CD14-positive monocyte (primary cell): Measurements from ENCODE around the gene PMEPA1. TPM values are rescaled to one million over a fixed set of nuclear protein-coding genes. Genes with fewer than 3 reads are reported as not detected.

ENCODE experiments used
- DNase-seq, 3 donors: peaks; one replicate each; pipeline ENCODE4 v3.0.0-alpha.2; 2011 to 2022
- H2AFZ ChIP-seq: 2 replicates; pipeline ENCODE4 v1.6.0; 2012; ENCODE audit warnings: mild to moderate bottlenecking, low read depth, low read length, inconsistent platforms; ENCODE audit not compliant: insufficient read depth, poor library complexity, severe bottlenecking
- H3K27ac ChIP-seq, 2 donors: 1 replicate in 1 of 2; 2 replicates in 1 of 2; pipeline ENCODE4 v1.5.1; 2012 to 2013; ENCODE audit warnings: low read length in 2 of 2, control low read depth in 1 of 2, inconsistent platforms in 1 of 2, low read depth in 1 of 2, mild to moderate bottlenecking in 1 of 2
- H3K27me3 ChIP-seq, 2 donors: one replicate each; pipeline versions ENCODE4 v1.6.0 to v1.6.1; 2011 to 2013; ENCODE audit warnings: low read length in 2 of 2; ENCODE audit not compliant: control insufficient read depth in 2 of 2, insufficient read depth in 2 of 2
- H3K36me3 ChIP-seq, 2 donors: replicated peaks in 1 of 2; 1 replicate in 1 of 2; 2 replicates in 1 of 2; pipeline versions ENCODE4 v1.5.1 to v1.6.1; 2012 to 2013; ENCODE audit warnings: low read length in 2 of 2, control low read depth in 1 of 2, inconsistent platforms in 1 of 2, mild to moderate bottlenecking in 1 of 2; ENCODE audit not compliant: insufficient read depth in 2 of 2, control insufficient read depth in 1 of 2
- H3K4me1 ChIP-seq, 2 donors: 1 replicate in 1 of 2; 2 replicates in 1 of 2; pipeline versions ENCODE4 v1.5.1 to v1.6.1; 2012 to 2013; ENCODE audit warnings: low read length in 2 of 2, control low read depth in 1 of 2, inconsistent platforms in 1 of 2, mild to moderate bottlenecking in 1 of 2, moderate library complexity in 1 of 2; ENCODE audit not compliant: insufficient read depth in 2 of 2, control insufficient read depth in 1 of 2
- H3K4me2 ChIP-seq: replicated peaks from 2 replicates; pipeline ENCODE3; 2012; ENCODE audit warnings: low read length, moderate library complexity, mild to moderate bottlenecking; ENCODE audit not compliant: poor library complexity, severe bottlenecking; ENCODE audit errors: extremely low read depth
- H3K4me3 ChIP-seq, 3 experiments: fragments of 200-600 bp in 1 of 3; sonication (generic) in 1 of 3; replicated peaks in 1 of 3; 1 replicate in 2 of 3; 2 replicates in 1 of 3; pipeline ENCODE4 v1.5.1; 2011 to 2013; ENCODE audit warnings: low read length in 3 of 3, mild to moderate bottlenecking in 3 of 3, control low read depth in 2 of 3, low read depth in 2 of 3, inconsistent platforms in 1 of 3, moderate library complexity in 1 of 3
- H3K79me2 ChIP-seq: 2 replicates; pipeline ENCODE4 v1.6.0; 2012; ENCODE audit warnings: mild to moderate bottlenecking, control low read depth, inconsistent platforms, low read length, moderate library complexity; ENCODE audit not compliant: insufficient read depth
- H3K9ac ChIP-seq: 2 replicates; pipeline ENCODE4 v1.6.0; 2017; ENCODE audit warnings: low read length, mild to moderate bottlenecking; ENCODE audit not compliant: insufficient read depth, poor library complexity, severe bottlenecking
- H3K9me3 ChIP-seq, 2 donors: replicated peaks in 1 of 2; 1 replicate in 1 of 2; 2 replicates in 1 of 2; pipeline versions ENCODE4 v1.5.1 to v1.6.1; 2012 to 2013; ENCODE audit warnings: low read length in 2 of 2, control low read depth in 1 of 2; ENCODE audit not compliant: control insufficient read depth in 1 of 2, insufficient read depth in 1 of 2
- H4K20me1 ChIP-seq: 2 replicates; pipeline ENCODE4 v1.6.0; 2012; ENCODE audit warnings: mild to moderate bottlenecking, low read length, control low read depth, moderate library complexity; ENCODE audit not compliant: insufficient read depth
- H3K27ac Mint-ChIP-seq, 7 donors: one replicate each; pipeline ENCODE4 v1.8.0; 2020; ENCODE audit warnings: mild to moderate bottlenecking in 7 of 7, mixed read lengths in 7 of 7, moderate library complexity in 6 of 7, inconsistent platforms in 2 of 7
- H3K27me3 Mint-ChIP-seq, 3 donors: one replicate each; pipeline ENCODE4 v1.8.0; 2021 to 2022; ENCODE audit warnings: low read depth in 3 of 3, mild to moderate bottlenecking in 3 of 3, mixed read lengths in 3 of 3, moderate library complexity in 3 of 3, inconsistent platforms in 1 of 3
- H3K36me3 Mint-ChIP-seq, 2 donors: one replicate each; pipeline ENCODE4 v1.8.0; 2020; ENCODE audit warnings: mixed read lengths in 2 of 2, inconsistent platforms in 1 of 2, mild to moderate bottlenecking in 1 of 2
- H3K4me1 Mint-ChIP-seq: one replicate; pipeline ENCODE4 v1.8.0; 2020; ENCODE audit warnings: mild to moderate bottlenecking, mixed read lengths
- H3K4me3 Mint-ChIP-seq, 2 donors: one replicate each; pipeline ENCODE4 v1.8.0; 2020; ENCODE audit warnings: mild to moderate bottlenecking in 2 of 2, mixed read lengths in 2 of 2, moderate library complexity in 1 of 2
- H3K9me3 Mint-ChIP-seq, 7 donors: one replicate each; pipeline ENCODE4 v1.8.0; 2020 to 2022; ENCODE audit warnings: mixed read lengths in 7 of 7, mild to moderate bottlenecking in 6 of 7, moderate library complexity in 6 of 7, inconsistent platforms in 2 of 7
- CTCF ChIP-seq: fragments of 200-600 bp; IDR thresholded peaks from one replicate; pipeline ENCODE4 v1.8.0; 2022; ENCODE audit warnings: antibody characterized with exemption, mild to moderate bottlenecking
- WGBS: methylation state at CpG from one replicate; pipeline ENCODE4 v1.1.5; 2013; ENCODE audit warnings: missing lambda C conversion rate; ENCODE audit not compliant: insufficient coverage; 5-methylcytosine and 5-hydroxymethylcytosine counted together
- intact Hi-C, 2 donors: fragments of 100-400 bp; cut with micrococcal nuclease; formaldehyde crosslinking; loops; one replicate each; pipeline versions ENCODE4 v1.15.0 to v1.15.1; 2023
- polyA plus RNA-seq, 3 donors: library from polyadenylated mRNA; depleted of rRNA in 1 of 3; unstranded in 2 of 3; stranded (reverse) in 1 of 3; fragments of 300-500 nt in 2 of 3; fragments of >200 nt in 1 of 3; fragmentation: Illumina TruSeq in 2 of 3; gene quantifications; 1 replicate in 2 of 3; 2 replicates in 1 of 3; pipeline ENCODE4 v1.2.3, GENCODE V29; 2012 to 2021

The PMEPA1 gene
- polyA plus RNA-seq, 3 donors, result 0.12 to 0.73 (median 0.59) TPM

- Mint-ChIP-seq H3K27me3 (peaks cover 3 to 19% (median 19%) of the 10 kb centered on the region in 3 donors), H3K9me3 (peaks cover 0 to 2% (median 0%) of the 10 kb centered on the region in 7 donors), H3K4me3 (no peak overlapping the region), H3K27ac (peak overlapping the region in 1 of 7 donors; percentile 50), H3K4me1 (peaks cover 2% of the 10 kb centered on the region), H3K36me3 (no peaks in the 10 kb centered on the region)
- H4K20me1 ChIP-seq, result no peaks in the 10 kb centered on the region
- no peak overlapping the region for H3K4me3 ChIP-seq
- H3K79me2 ChIP-seq, result no peaks in the 10 kb centered on the region
- H3K4me1 ChIP-seq, result no peaks in the 10 kb centered on the region
- no peak overlapping the region for H3K27ac ChIP-seq
- no peaks in the 10 kb centered on the region for H3K36me3 ChIP-seq
- H3K4me2 ChIP-seq, result no peak overlapping the region
- no peaks in the 10 kb centered on the region for H3K9me3 ChIP-seq
- H3K27me3 ChIP-seq, result peaks cover 0 to 7% of the 10 kb centered on the region in 2 donors
- H2AFZ ChIP-seq, result no peak overlapping the region
- TF ChIP-seq CTCF, result no peak
- H3K9ac ChIP-seq, result no peak overlapping the region
- WGBS, result 93% methylated on average over 3 of the region's 4 CpGs
- DNase-seq, result peak in 2 of 3 donors; percentile 2 to 20
- intact Hi-C loops, result no loop called here
Observed at GRCh38 chr20:57671662-57672061, 38.2 kb downstream of the PMEPA1 start.

GRCh38 chr20:57671072-57671391, 38.8 kb downstream of the PMEPA1 start:
- no peaks in the 10 kb centered on the region for H3K36me3 ChIP-seq
- no peaks in the 10 kb centered on the region for H3K79me2 ChIP-seq
- H3K9ac ChIP-seq, result no peak overlapping the region
- no peak for TF ChIP-seq CTCF
- Mint-ChIP-seq H3K9me3 (peaks cover 0 to 2% (median 0%) of the 10 kb centered on the region in 7 donors), H3K27me3 (peaks cover 3 to 19% (median 15%) of the 10 kb centered on the region in 3 donors), H3K27ac (no peak overlapping the region), H3K4me3 (no peak overlapping the region), H3K4me1 (peaks cover 2% of the 10 kb centered on the region), H3K36me3 (no peaks in the 10 kb centered on the region)
- no peak overlapping the region for H2AFZ ChIP-seq
- no peaks in the 10 kb centered on the region for H4K20me1 ChIP-seq
- no peak overlapping the region for H3K4me3 ChIP-seq
- no peaks in the 10 kb centered on the region for H3K9me3 ChIP-seq
- no peak for DNase-seq
- 100% methylated on average over 1 of the region's 10 CpGs for WGBS
- peaks cover 0 to 7% of the 10 kb centered on the region in 2 donors for H3K27me3 ChIP-seq
- H3K4me1 ChIP-seq, result no peaks in the 10 kb centered on the region
- no peak overlapping the region for H3K4me2 ChIP-seq
- intact Hi-C loops, result no loop called here
- no peak overlapping the region for H3K27ac ChIP-seq
